ENCODE results near the gene MSTN.

DNA sequence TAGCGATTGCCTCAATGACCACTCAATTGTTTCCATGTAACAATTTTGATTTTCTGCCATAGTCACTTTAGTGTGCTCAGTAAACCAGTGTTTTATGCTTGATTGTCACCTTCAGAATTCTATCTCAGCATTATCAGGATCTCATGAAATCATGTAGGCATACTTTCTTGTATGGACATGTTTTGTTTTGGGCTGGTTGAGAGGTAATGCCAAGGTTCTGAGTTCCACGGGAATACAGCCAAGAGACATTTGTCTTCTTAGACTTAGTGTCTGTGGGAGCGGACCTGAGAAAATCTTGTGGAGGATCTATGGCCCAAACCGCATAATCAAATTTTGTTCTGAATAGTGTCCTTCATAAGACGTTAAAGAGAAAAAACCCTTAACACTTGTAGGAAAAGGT is 10.2 kb downstream of the MSTN start:
- TF ChIP-seq, protein P1, sequence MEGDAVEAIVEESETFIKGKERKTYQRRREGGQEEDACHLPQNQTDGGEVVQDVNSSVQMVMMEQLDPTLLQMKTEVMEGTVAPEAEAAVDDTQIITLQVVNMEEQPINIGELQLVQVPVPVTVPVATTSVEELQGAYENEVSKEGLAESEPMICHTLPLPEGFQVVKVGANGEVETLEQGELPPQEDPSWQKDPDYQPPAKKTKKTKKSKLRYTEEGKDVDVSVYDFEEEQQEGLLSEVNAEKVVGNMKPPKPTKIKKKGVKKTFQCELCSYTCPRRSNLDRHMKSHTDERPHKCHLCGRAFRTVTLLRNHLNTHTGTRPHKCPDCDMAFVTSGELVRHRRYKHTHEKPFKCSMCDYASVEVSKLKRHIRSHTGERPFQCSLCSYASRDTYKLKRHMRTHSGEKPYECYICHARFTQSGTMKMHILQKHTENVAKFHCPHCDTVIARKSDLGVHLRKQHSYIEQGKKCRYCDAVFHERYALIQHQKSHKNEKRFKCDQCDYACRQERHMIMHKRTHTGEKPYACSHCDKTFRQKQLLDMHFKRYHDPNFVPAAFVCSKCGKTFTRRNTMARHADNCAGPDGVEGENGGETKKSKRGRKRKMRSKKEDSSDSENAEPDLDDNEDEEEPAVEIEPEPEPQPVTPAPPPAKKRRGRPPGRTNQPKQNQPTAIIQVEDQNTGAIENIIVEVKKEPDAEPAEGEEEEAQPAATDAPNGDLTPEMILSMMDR (conservative IDR thresholded peaks at IDR 0.05; ENCODE audit: low read length) = no peak
- no peak for TF ChIP-seq EZH2phosphoT487 (IDR thresholded peaks at IDR 0.05; ENCODE audit: borderline replicate concordance)
